K562 (cell line): ENCODE measurements around the gene PGAP3. TPM values are rescaled to one million over a fixed set of nuclear protein-coding genes. Genes with fewer than 3 reads are reported as not detected.

Source experiments
- ATAC-seq: fragments of 200-7000 bp; cut with Tn5 transposase; 3 replicates; pipeline ENCODE4 v1.9.1; 2020; ENCODE audit warnings: moderate library complexity
- BruUV-seq: library from RNA; stranded (reverse); fragments of 400-500 nt; replicated peaks from 2 replicates; lab custom pipeline; 2021; lab: Mats Ljungman, UMichigan
- CTCF ChIA-PET: fragments of 300-600 bp; formaldehyde crosslinking; extraction: SDS; loops from one replicate; lab custom pipeline; 2021; ENCODE audit warnings: low intra/inter-chr PET ratio; lab: Yijun Ruan, JAX
- POLR2A ChIA-PET: fragments of 300-600, 350-650 bp; sonication (Branson Sonifier 250); formaldehyde crosslinking; extraction: SDS; loops from one replicate; lab custom pipeline; 2021; ENCODE audit warnings: antibody characterized with exemption, inconsistent platforms; lab: Yijun Ruan, JAX
- DNase-seq, 4 experiments: peaks; one replicate each; pipeline versions ENCODE4 v3.0.0 to v3.0.0-alpha.2; 2011 to 2018; ENCODE audit warnings: low spot score in 3 of 4, mixed read lengths in 3 of 4; ENCODE audit errors: extremely low read depth in 1 of 4
- FAIRE-seq: peaks from 2 replicates; lab custom pipeline; 2011; peaks lifted over from hg19 to GRCh38; lab: Jason Lieb, UNC
- H2AFZ ChIP-seq: 2 replicates; pipeline ENCODE4 v1.6.0; 2011; ENCODE audit warnings: low read depth, low read length, control low read depth, inconsistent platforms
- H3K27ac ChIP-seq: fragments of 200-600 bp; 3 replicates; pipeline ENCODE4 v1.8.0; 2011; ENCODE audit warnings: low read depth, mild to moderate bottlenecking, control low read depth, inconsistent platforms, low read length, moderate library complexity, mixed read lengths; ENCODE audit errors: extremely low read depth
- H3K27me3 ChIP-seq, 2 experiments: fragments of 300-600 bp in 1 of 2; 2 replicates in 1 of 2; 3 replicates in 1 of 2; pipeline versions ENCODE4 v1.6.0 to v1.8.0; 2011; ENCODE audit warnings: inconsistent platforms in 2 of 2, low read length in 2 of 2, mild to moderate bottlenecking in 1 of 2, mixed read lengths in 1 of 2, moderate library complexity in 1 of 2; ENCODE audit not compliant: control insufficient read depth in 2 of 2, insufficient read depth in 2 of 2
- H3K36me3 ChIP-seq: fragments of 300-600 bp; 3 replicates; pipeline ENCODE4 v1.8.0; 2011; ENCODE audit warnings: mild to moderate bottlenecking, low read length, inconsistent platforms; ENCODE audit not compliant: control insufficient read depth, insufficient read depth
- H3K4me1 ChIP-seq, 2 experiments: fragments of 200-600 bp in 1 of 2; replicated peaks in 1 of 2; 2 replicates in 1 of 2; 3 replicates in 1 of 2; pipeline versions ENCODE4 v1.5.1 to v1.8.0; 2011; ENCODE audit warnings: inconsistent platforms in 2 of 2, low read length in 2 of 2, mild to moderate bottlenecking in 1 of 2, mixed read lengths in 1 of 2, moderate library complexity in 1 of 2; ENCODE audit not compliant: control insufficient read depth in 2 of 2, insufficient read depth in 2 of 2
- H3K4me2 ChIP-seq: 2 replicates; pipeline ENCODE4 v1.6.1; 2011; ENCODE audit warnings: low read length, control low read depth, inconsistent platforms, mixed read lengths; ENCODE audit not compliant: insufficient read depth
- H3K4me3 ChIP-seq: fragments of 200-600 bp; sonication (generic), shearing (Covaris generic); 2 replicates; pipeline ENCODE4 v1.5.1; 2016; ENCODE audit warnings: control low read depth, inconsistent platforms
- H3K79me2 ChIP-seq: fragments of 200-600 bp; 3 replicates; pipeline ENCODE4 v1.8.0; 2011; ENCODE audit warnings: low read length, inconsistent platforms; ENCODE audit not compliant: control insufficient read depth, insufficient read depth
- H3K9ac ChIP-seq, 2 experiments: 2 replicates each; pipeline versions ENCODE4 v1.6.0 to v1.6.1; 2011; ENCODE audit warnings: low read depth in 2 of 2, low read length in 2 of 2, control low read depth in 1 of 2, inconsistent platforms in 1 of 2, mild to moderate bottlenecking in 1 of 2, mixed read lengths in 1 of 2; ENCODE audit not compliant: insufficient read depth in 1 of 2
- H3K9me1 ChIP-seq: one replicate; pipeline ENCODE4 v1.6.0; 2011; ENCODE audit warnings: inconsistent platforms, mild to moderate bottlenecking, low read length, moderate library complexity; ENCODE audit not compliant: control insufficient read depth, insufficient read depth
- H3K9me3 ChIP-seq: replicated peaks from 2 replicates; pipeline ENCODE4 v1.5.1; 2011; ENCODE audit warnings: low read depth, low read length, inconsistent platforms; ENCODE audit not compliant: control insufficient read depth, insufficient read depth
- H4K20me1 ChIP-seq: replicated peaks from 2 replicates; pipeline ENCODE4 v1.6.1; 2011; ENCODE audit warnings: low read length, inconsistent platforms, mixed read lengths; ENCODE audit not compliant: control insufficient read depth, insufficient read depth
- CREB3 ChIP-seq: fragments of 450-650 bp; conservative IDR thresholded peaks from 2 replicates; pipeline ENCODE4 v1.6.1; 2016; ENCODE audit warnings: missing genetic modification characterization, low read depth, mild to moderate bottlenecking, missing compliant biosample characterization, moderate library complexity
- DPF2 ChIP-seq: fragments of 450-650 bp; IDR thresholded peaks from 2 replicates; pipeline ENCODE4 v1.6.1; 2016
- MAZ ChIP-seq, 2 experiments: fragments of 450-650 bp in 1 of 2; sonication (generic) in 1 of 2; formaldehyde crosslinking; IDR thresholded peaks in 1 of 2; conservative IDR thresholded peaks in 1 of 2; 2 replicates each; pipeline versions ENCODE4 v1.4.0 to v1.5.0; 2020; ENCODE audit warnings: mild to moderate bottlenecking in 1 of 2, missing genetic modification reagents in 1 of 2
- MCM2 ChIP-seq: fragments of 450-650 bp; IDR thresholded peaks from 2 replicates; pipeline ENCODE4 v1.6.1; 2017; ENCODE audit warnings: low read depth, mild to moderate bottlenecking
- MCM5 ChIP-seq: fragments of 450-650 bp; IDR thresholded peaks from 2 replicates; pipeline ENCODE4 v1.6.1; 2016; ENCODE audit warnings: low read depth
- PBX2 ChIP-seq, 2 experiments: IDR thresholded peaks in 1 of 2; conservative IDR thresholded peaks in 1 of 2; 2 replicates each; pipeline ENCODE4 v1.6.1; 2016; ENCODE audit warnings: low read depth in 2 of 2, mild to moderate bottlenecking in 1 of 2, missing compliant biosample characterization in 1 of 2, missing genetic modification characterization in 1 of 2, moderate library complexity in 1 of 2
- STAG1 ChIP-seq: sonication (generic); formaldehyde crosslinking; IDR thresholded peaks from 2 replicates; pipeline ENCODE4 v1.5.0; 2020; ENCODE audit warnings: missing genetic modification reagents, borderline replicate concordance
- TCF15 ChIP-seq: fragments of 250-450 bp; sonication (Bioruptor Pico); IDR thresholded peaks from 2 replicates; pipeline ENCODE4 v1.8.0; 2022; ENCODE audit warnings: moderate library complexity, mild to moderate bottlenecking, inconsistent platforms
- TSHZ1 ChIP-seq: fragments of 250-450 bp; sonication (Bioruptor Pico); IDR thresholded peaks from 2 replicates; pipeline ENCODE4 v1.4.0; 2020; ENCODE audit warnings: mild to moderate bottlenecking, moderate library complexity
- ZNF224 ChIP-seq: sonication (generic); formaldehyde crosslinking; IDR thresholded peaks from 2 replicates; pipeline ENCODE4 v1.8.0; 2022; ENCODE audit warnings: mild to moderate bottlenecking, missing genetic modification reagents
- ZNF354B ChIP-seq: fragments of 250-450 bp; sonication (Bioruptor Pico); IDR thresholded peaks from 2 replicates; pipeline ENCODE4 v1.4.0; 2020
- ZNF511 ChIP-seq: sonication (generic); formaldehyde crosslinking; IDR thresholded peaks from 2 replicates; pipeline ENCODE4 v1.8.0; 2022; ENCODE audit warnings: mild to moderate bottlenecking, missing genetic modification reagents
- WGBS: fragments of 100-300 bp; shearing (Covaris generic); methylation state at CpG from one replicate; pipeline ENCODE4 v1.1.6; 2016; ENCODE audit warnings: low coverage, mixed read lengths; ENCODE audit not compliant: insufficient coverage; ENCODE audit errors: missing lambda C conversion rate; 5-methylcytosine and 5-hydroxymethylcytosine counted together
- in situ Hi-C: fragments of 300-500 bp; cut with MboI; formaldehyde crosslinking; loops from 4 replicates; pipeline ENCODE4 v1.15.0; 2018; ENCODE audit warnings: inconsistent platforms, mixed read lengths
- intact Hi-C: fragments of 100-400 bp; cut with micrococcal nuclease; formaldehyde crosslinking; loops from 2 replicates; pipeline ENCODE4 v1.14.2; 2022
- polyA plus RNA-seq, 8 experiments: library from polyadenylated mRNA; depleted of rRNA in 4 of 8; stranded (reverse) in 5 of 8; unstranded in 3 of 8; fragments of >200 nt; fragmentation: Nextera tagmentation in 2 of 8; fragmentation: Illumina TruSeq in 1 of 8; extraction: Ambion mirVana in 2 of 8; extraction: Trizol in 1 of 8; gene quantifications; 2 replicates each; pipeline versions ENCODE4 v1.2.1 to v1.2.3, GENCODE V29; 2011 to 2014; ENCODE audit warnings: inconsistent platforms in 1 of 8, missing spikeins in 1 of 8
- total RNA-seq, 7 experiments: library from RNA; depleted of rRNA in 6 of 7; stranded (reverse); fragments of >200 nt in 6 of 7; fragmentation: Illumina TruSeq in 2 of 7; extraction: Trizol in 2 of 7; gene quantifications; 2 replicates each; pipeline versions ENCODE4 v1.2.1 to v1.2.3, GENCODE V29; 2011 to 2021; ENCODE audit warnings: low replicate concordance in 1 of 7

The PGAP3 gene
- total and polyA plus RNA-seq, 9 of the 15 experiments (the other 6 are each of a cell fraction or from before 2014, with no cell fraction given) = 0.38 to 9.4 (median 4.5) TPM

- in situ Hi-C loops (no loop called here), intact Hi-C loops (no loop called here)
- H3K27ac ChIP-seq = no peak within 1 kb of the TSS
- no TSS peak for BruUV-seq
- no peak within 1 kb of the TSS for H3K4me3 ChIP-seq
- 33% methylated on average over 23 of the region's 29 CpGs for WGBS
- H3K9me3 ChIP-seq = no peaks in the 10 kb centered on the region
- H3K9me1 ChIP-seq = no peaks in the 10 kb centered on the region
- no peaks in the 10 kb centered on the region for H3K79me2 ChIP-seq
- H4K20me1 ChIP-seq = no peaks in the 10 kb centered on the region
- POLR2A ChIA-PET = no interaction called here
- H3K27me3 ChIP-seq = peaks cover 0 to 3% of the 10 kb centered on the region in 2 experiments; a peak in 2 of 5 replicates
- no peak within 1 kb of the TSS for H2AFZ ChIP-seq
- no peak for ATAC-seq
- peaks cover 3 to 49% of the 10 kb centered on the region in 2 experiments; a peak in 2 of 5 replicates for H3K4me1 ChIP-seq
- no peaks in the 10 kb centered on the region for H3K36me3 ChIP-seq
- FAIRE-seq = no peak
- CTCF ChIA-PET = no interaction called here
- peak in 2 of 4 experiments; percentile 50 to 59 for DNase-seq
- H3K4me2 ChIP-seq = no peak within 1 kb of the TSS
- H3K9ac ChIP-seq = peak within 1 kb of the TSS in 1 of 2 experiments; percentile 76; a peak in 1 of 4 replicates
- TF ChIP-seq STAG1 = no peak
- no peak for TF ChIP-seq ZNF224 (CRISPR knock-in tag)
- TF ChIP-seq MAZ (CRISPR knock-in tag; conservative IDR thresholded peaks at IDR 0.05 in 1 of 2, IDR thresholded peaks at IDR 0.05 in 1 of 2) = no peak
- TF ChIP-seq TCF15 (CRISPR knock-in tag) = no peak
- 0 out of 2 replicates have a peak, but pooled peaks have one; percentile 22 for TF ChIP-seq DPF2
- TF ChIP-seq CREB3 (tag) = no peak
- TF ChIP-seq ZNF511 (CRISPR knock-in tag) = no peak
- no peak for TF ChIP-seq ZNF354B (CRISPR knock-in tag)
- no peak for TF ChIP-seq MCM2
- TF ChIP-seq MCM5 = no peak
- TF ChIP-seq TSHZ1 (CRISPR knock-in tag) = no peak
- no peak for TF ChIP-seq PBX2 (CRISPR knock-in tag; IDR thresholded peaks at IDR 0.05; ENCODE audit: low read depth)
- peak; percentile 39 for TF ChIP-seq PBX2 (tag; conservative IDR thresholded peaks at IDR 0.05; ENCODE audit: low read depth)
Observed at GRCh38 chr17:39626171-39627046, 61.4 kb downstream of the PGAP3 start, which contains the start of gene PPP1R1B. TSS of gene PPP1R1B (plus strand) at chr17:39626952. CDS start at chr17:39627393, 441 bp downstream.
